CD1c-positive myeloid dendritic cell (primary cell): ENCODE results near the gene RASGRF2.
"Not testable (repeated sequence)": the region's sequence is repeated elsewhere in the genome, so short reads cannot be mapped to it uniquely, and the experiment has no call there.

ENCODE experiments used
- DNase-seq: peaks from one replicate; pipeline ENCODE4 v3.0.0-alpha.2; 2016; ENCODE audit errors: extremely low spot score

The RASGRF2 gene

DNA sequence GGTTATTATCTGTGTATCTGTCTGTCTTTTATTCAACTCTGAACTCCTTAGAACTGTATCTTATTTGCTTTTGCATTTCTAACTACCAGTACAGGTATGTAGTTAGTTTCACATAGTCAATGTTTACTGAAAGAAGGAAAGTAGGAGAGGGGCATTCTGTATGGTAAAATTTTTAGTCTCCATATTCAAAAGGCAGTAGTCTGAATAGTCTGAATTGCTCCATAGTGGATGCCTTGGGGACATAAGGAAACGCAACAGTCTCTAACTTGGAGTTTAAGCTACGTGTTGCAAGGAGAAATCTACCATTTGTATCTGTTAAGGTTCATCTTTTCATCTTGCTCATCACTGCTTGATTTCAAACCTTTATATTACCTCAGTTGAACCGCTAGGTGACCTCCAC lies 26.2 kb downstream of the RASGRF2 start:
- DNase-seq = no peak

DNA sequence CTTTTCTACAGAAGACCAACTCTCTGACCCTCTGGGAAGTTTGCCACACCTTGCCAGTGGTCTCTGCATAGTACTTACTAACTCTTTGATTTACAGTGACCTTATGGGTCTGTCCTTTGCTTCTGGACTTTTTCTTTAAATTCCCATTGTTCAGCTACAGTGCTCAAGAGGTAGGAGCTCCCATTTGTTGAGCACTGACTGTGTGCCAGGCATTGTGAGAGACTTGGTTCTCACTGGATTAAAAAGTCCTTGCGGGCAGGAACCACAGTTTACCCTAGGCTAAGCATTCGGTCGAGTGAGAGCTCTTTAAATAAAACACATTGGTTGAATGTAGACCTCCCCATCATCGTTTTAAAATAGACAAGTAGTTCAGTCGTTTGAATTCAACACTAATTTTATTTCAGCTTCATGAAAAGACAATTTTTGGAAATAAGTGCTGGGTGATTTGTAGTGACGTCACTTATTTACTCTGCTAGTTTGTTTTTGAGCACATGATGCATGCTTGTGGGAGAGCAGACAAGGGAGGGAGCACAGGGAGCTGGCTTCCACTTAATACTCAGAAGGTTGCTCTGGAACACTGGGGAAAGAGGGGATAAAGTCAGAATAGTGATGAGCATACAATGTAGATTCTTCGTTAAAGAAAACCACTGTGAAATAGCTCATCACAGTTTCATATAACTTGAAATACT lies 27.1 kb downstream of the RASGRF2 start:
- DNase-seq = no peak

DNA sequence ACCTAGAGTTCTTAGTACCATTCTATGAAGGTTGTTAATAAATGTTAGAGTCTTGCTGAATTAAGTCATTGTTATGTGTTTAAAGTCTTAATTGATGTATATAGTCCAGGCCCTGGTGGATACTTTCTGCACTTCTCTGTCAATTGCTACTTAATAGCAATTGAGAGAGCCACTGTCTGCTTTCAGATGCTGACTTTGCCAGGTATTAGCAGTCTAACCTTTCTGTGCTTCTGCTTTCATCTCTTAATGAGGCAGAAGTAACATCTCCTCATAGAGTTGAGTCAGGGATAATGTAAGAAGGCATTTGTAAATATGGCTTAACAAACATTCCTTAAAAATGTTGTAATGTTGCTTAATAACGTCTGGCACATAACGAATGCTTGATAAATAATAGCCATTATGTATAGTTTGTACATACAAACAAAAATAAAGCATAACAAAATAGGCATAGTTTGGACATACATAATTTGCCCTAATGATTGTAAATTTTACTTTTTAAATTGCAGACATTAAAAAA lies 28.3 kb downstream of the RASGRF2 start:
- DNase-seq = no peak

DNA sequence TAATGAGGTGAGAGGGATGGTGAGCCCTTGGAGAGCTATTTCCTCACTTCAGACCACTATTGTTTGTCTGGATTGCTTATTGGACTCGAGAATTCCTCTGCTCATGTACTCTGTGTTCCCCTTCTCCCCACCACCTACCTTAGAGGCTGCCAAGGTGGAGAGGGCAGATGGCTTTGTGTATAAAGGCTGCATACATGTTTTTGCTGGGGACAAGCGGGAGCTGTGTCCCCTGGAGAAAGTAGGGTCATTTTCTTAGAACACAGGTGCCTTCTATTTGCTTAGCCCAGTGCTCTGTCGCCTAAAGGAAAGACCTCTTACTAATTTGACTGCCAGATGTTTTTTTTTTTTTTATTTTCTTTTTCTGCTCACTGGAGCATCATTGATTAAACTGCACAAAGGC lies 29.7 kb downstream of the RASGRF2 start:
- DNase-seq = no peak

DNA sequence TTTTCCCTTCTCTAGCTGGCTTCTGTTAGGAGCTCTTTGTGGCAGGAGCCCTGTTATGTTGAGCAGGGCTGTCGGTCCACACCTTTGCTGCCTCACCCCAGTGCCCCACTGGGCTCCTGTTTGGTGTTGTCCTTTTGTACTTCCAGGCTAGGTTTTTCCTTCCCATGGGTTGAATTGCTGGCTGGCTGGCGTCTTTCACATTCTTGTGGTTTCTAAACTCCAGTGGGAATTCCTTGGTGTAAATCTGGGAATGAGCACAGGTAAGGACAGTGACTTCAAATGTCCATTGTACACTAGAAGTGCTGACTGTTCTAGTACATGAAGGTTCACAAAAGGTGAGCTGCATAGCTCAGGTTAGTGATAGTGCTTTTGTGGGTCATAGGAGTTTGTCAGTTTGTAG lies 30.4 kb downstream of the RASGRF2 start:
- no peak for DNase-seq

DNA sequence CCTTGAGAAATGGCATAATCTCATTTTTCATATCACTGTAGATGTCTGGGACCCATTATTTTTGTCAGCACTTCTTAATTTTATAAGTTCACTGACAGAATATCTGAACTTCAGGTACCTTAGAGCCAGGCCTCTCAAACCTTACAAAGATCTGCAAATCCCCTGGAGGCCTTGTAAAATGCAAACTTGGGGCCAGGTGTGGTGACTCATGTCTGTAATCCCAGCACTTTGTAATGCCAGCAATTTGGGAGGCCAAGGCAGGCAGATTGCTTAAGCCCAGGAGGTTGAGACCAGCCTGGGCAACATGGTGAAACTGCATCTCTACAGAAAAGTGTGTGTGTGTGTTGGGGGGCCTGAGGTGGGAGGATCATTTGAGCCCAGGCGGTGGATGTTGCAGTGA lies 30.8 kb downstream of the RASGRF2 start:
- DNase-seq = no peak

DNA sequence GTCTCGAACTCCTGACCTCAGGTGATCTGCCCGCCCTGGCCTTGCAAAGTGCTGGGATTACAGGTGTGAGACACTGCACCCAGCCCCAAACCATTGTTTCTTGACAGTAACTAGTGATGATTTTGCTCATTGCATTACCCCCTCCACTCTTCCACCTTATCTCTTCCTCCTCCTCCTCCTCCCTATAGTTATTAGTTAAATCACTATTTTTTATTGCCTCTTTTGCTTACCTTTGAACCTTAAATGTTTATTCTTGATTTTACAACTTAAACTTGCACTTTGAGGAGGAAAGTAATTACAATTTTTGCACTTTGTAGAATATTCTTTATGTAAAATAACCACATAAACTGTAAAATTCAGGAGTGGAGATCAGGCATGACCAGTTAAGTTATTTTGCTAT lies 35.7 kb downstream of the RASGRF2 start:
- DNase-seq = no peak

DNA sequence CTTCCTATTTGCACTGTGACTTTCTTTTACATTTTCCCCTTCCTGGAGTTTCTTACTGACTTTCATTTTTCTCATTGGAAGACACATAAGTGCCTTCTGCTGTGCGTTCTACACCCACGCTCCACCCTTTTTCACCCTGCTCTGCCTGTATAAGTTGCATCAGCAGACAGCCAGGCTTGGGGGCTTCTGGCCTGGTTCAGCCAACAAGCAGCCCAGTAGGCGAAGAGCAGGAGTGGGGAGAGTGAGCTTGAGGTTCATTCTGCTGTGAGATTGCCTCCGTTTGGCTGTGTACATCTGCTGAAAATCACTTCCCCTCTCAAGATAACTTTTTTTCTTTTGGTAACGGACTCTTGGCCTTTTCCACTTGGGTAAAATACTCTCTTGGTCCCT lies 38.4 kb downstream of the RASGRF2 start:
- no peak for DNase-seq

DNA sequence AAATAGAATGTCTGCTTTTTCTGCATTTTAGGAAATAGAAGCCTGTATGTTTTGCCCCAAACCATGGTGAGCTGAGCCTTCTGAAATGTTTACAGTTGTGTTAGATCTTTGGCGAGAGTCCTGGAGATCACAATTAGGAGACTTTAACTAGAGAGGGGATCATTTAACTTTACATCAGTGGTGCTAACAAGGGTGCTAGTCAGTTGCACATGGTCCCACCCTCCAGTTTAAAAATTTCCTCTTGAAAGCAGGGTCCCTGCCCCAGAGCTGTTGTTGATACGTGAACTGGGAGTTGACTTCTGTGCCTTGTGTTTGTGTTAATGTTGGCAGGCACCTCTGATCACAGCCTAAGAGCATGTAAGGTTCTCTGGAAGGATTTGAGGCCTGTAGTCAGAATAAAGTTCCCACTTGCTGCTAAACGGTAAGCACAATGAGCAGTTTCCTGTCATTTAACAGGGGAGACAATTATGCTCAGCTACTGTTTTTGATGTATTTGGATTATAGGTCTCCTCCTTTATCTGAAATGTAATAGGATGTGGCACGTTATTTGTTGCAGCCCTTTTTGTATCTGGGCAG lies 43.7 kb downstream of the RASGRF2 start:
- no peak for DNase-seq

DNA sequence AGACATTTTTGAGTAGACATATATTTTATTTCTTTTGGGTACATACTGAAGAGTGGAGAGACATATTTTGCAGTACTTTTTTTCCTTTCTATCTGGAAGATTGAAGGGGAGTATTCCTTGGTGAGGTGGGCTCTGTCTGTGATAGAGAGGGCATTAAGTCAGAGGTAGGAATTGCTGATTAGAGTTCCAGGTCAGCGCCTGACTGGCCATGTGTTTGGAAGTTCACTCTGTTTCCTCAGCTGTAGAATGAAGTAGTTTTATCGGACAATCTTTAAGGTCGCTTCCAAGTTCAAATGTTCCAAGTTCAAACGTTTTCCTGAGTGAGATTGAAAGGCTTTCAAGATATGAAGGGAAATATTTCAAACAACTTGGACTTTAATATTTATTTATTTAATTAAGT lies 45.5 kb downstream of the RASGRF2 start:
- no peak for DNase-seq

DNA sequence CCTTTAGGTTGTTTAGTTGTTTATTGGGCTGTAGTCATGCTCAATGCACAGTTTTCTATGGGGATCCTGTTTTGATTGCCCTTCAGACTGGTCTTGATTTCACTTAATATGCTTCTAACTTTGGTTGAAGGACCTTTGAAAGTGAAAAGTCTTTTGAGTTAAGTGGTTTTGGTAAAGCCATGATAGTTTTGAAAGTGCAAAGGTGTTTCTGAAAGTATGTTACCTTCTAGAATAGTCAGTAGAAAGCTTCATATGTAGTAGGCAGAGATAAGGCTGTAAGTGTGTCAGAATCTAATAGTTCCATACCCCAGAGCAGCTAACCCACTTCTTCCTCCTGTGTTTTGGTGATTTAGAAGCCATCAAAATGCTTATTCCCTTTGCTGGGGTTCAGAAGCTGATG lies 46.1 kb downstream of the RASGRF2 start:
- no peak for DNase-seq

DNA sequence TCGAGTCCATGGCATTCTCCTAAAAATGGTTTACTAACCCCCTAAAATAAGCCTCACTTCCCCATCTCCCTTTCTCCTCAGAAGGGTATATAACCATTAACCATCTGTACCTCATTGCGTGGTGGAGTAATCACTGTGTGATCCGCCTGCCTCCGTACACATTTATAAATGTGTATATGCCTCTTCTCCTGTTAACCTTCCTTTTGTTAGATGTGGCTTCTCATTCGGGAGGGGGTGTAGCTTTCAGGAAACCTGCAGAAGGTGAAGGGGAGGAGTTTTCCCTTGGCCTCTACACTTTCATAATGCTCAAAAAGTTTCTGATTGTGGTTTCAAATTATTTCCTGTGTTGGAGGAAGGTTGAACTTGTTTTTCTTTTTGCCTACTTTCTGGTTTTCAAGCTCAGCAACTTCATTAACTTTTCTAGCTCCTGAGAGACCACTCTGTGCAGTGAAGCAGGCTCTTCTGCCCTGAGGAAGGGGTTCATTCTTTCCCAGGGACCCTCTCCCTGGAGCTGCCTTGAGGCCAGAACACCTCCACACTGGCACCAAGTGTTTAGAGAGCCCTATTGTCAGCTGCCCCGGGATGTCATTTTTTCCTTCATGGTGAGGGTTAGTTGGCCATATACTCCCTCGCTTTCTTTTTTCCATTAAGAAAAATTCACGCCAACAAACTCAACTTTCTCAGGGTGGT lies 46.9 kb downstream of the RASGRF2 start:
- DNase-seq = peak; percentile 23

DNA sequence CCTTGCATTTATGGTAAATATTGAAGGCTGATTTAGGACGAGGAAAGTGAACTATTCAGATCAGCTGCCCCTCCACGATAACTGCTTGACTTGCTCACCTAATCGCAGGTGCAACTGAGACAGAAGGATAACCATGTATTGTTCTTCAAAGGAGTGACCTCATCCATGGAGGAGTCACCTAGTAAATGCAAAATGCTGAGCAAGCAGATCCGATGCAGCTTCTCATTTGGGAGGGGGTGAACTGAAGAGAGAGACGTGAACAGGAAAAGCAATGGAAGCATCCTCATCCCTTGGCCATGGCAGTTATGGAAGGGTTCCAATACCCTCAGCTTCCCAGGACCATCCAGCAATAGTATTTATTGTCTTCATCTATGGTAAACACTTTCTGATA lies 47.5 kb downstream of the RASGRF2 start:
- no peak for DNase-seq

DNA sequence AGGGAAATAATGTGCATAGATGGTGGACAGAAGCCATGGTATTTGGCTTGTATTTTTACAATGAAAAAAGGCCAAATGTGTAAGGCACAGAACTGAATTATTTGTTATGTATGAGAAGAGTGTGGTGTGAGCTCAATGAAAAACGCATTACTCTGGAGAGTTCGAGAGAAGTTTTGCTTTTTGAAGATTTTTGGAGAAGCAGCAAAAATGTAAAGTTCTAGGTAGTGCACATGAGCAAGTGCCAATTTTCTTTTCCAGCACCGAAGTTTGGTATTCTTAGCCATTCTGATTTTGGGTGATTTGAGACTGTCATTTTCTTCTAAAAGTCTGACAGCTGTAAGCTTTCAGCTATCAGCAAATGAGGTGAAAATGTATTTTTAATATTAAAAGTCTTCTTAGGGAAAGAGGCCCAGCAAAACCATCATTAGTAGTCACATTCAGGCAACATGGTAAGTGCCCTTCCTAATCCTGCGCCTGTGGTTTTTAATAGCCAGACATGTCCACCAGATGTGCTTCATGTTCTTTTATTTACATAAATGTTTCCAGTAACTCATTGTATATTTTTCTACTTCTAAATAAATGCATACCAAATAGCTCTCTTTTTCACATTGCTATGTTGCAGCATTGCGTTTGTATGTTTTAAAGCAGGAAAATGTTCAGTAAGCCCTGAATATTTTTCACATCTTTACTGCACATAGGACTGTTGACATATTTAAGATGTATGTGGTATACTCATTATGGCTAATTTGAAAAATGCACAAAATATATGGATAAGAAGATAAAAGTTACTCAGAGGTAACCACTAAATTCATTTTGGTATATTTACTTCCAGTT lies 50.4 kb downstream of the RASGRF2 start:
- DNase-seq = no peak

DNA sequence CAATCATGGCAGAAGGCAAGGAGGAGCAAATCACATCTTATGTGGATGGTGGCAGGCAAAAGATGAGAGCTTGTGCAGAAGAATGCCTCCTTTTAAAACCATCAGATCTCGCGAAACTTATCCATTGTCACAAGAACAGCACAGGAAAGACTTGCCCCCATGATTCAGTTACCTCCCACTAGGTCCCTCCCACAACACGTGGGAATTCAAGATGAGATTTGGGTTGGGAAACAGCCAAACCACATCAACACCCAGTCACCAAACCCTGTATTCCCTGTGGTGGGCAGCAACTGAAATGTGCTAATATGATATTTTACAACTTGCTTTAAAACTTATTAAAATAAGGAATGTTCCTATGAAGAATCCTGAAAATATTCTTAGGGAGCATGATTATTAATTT lies 54.2 kb downstream of the RASGRF2 start:
- DNase-seq = no peak

DNA sequence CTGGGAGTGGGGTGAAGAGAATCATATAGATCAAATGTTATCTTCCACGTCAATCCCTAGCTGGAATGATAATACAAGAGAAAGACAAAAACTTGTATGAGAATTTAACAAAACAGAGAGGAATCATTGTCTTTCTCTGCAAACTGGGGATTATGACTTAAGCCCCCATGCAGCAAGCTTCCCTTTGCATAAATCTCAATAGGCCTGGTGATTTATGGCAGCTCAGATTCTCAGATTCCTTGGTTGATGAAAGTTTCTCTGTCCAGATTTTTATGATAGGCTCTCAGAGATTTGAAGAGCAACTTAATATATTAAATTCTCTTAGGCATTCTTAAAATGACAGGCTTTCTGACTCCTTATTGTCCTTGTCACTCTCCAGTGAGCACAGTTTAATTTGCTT lies 56.0 kb downstream of the RASGRF2 start:
- DNase-seq = no peak

DNA sequence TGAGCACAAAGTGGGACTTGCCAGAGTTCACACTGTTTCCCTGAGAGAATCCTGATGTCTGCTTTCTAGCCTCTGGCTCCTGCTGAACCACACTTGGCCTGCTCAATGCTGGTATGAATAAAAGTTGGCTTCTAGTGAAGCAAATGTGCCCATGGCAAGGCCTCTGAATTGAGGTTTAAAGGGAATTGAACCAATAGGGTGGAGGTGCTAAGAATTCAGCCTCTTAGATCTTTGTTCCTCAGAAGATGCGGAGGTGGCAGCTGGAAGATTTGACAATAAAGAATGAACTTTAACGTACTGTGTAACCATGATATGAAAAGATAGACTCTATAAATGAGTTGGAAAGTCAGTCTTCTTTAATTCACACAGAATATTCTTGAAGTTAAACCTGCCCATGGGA lies 57.2 kb downstream of the RASGRF2 start:
- no peak for DNase-seq

DNA sequence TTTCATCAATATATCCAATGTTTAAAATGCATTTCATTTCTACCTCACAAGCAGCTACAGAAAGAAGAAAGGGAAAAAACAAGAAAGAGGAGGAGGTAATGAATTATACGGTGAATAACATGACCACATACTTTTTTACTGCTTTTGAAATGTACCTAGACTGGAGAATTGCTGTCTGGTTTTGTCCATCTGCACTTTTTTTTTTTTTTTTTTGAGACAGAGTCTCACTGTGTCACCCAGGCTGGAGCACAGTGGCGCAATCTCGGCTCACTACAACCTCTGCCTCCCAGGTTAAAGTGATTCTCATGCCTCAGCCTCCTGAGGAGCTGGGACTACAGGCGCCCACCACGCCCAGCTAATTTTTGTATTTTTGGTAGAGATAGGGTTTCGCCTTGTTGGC lies 58.4 kb downstream of the RASGRF2 start:
- DNase-seq = not testable (repeated sequence)

DNA sequence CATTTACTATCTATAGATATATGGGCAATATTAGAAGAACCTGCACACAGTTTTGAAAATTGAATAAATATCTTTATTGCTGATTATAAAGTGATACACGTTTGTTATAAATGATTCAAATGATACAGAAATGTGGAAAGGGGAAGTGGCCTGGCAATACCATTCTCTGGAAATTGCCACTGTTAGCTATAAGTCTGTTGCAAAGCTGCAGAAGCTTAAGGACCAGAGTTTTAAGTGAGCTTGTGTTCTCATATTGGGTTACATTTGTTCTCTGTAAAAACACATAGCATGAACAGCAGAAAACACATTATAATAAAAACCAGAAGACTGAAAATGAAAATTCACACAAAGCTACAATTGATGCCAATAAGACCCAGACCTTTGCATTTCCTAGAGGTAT lies 59.6 kb downstream of the RASGRF2 start:
- no peak for DNase-seq

DNA sequence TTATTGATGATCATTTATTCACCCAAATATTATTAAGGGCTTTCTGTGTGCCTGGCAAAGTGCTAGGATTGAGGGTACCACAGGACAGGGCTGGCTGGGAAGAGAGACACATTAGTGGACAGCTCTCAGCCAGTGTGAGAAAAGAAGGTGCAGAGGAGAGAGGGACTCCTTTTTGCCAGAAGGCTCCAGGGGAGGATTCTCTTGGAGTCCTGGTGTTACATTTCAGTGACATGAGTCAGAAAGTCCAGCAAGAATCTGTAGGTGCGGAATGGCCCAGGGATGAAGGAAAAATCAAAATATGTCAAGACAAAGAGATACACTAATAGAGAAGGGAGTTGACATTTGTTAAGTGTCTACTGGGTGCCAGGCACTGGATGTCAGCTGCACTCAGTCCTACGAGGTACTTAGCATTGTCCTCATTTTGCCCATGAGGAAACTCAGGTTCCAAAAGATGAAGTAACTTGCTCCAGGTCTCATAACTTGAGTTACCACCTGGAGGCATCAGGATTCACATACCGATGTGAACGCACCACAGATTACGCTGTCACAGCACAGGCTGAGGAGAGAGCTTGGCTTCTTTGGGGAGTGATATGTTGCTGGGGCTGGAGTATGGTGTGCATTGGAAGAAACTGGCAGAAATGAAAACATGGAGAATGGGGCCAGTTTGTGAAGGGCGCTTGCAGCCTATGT lies 60.5 kb downstream of the RASGRF2 start:
- DNase-seq = no peak

DNA sequence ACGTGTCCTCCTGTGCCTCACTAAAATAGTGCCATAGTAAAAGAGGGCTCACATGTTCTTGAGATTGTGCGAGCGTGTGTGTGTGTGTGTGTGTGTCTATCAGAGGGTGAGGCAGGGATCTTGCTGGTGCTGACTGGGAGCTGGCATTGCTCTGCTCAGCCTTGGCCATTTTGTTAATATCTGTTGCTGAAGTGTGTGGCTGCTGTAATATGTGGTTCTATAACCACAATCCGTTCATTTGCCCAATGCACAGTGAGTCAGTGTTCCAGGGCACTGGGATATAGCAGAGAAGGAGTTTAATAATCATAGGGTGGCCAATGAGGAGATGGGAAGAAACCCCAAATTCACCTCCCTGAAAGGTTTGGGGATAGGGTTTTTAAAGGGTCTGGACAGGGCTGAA lies 61.3 kb downstream of the RASGRF2 start:
- no peak for DNase-seq
